ENCODE measurements around the gene MCC.

Gene MCC

GRCh38 chr5:113271015-113271414 lies 217.2 kb downstream of the MCC start:
- no peak for DNase-seq (ENCODE audit: low spot score)

DNA sequence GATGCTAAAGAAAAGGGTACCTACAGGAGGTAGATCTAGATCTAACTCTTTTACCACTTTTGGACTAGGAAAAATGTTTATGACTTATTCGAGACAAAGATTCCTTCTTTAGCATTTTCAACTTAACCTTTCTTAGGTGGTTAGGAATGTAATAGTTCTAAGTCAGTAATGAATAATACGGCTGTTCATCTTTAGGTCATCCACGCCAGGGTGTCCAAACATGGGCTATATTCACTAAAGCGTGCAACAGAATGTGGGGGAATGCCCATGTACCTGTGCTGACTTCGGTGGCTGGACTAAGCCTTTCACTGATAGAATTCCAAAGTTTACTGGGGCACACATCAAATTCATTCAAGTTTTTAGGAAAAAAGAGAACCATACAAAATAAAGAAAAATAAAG lies 218.2 kb downstream of the MCC start:
- no peak for DNase-seq (ENCODE audit: low spot score)

DNA sequence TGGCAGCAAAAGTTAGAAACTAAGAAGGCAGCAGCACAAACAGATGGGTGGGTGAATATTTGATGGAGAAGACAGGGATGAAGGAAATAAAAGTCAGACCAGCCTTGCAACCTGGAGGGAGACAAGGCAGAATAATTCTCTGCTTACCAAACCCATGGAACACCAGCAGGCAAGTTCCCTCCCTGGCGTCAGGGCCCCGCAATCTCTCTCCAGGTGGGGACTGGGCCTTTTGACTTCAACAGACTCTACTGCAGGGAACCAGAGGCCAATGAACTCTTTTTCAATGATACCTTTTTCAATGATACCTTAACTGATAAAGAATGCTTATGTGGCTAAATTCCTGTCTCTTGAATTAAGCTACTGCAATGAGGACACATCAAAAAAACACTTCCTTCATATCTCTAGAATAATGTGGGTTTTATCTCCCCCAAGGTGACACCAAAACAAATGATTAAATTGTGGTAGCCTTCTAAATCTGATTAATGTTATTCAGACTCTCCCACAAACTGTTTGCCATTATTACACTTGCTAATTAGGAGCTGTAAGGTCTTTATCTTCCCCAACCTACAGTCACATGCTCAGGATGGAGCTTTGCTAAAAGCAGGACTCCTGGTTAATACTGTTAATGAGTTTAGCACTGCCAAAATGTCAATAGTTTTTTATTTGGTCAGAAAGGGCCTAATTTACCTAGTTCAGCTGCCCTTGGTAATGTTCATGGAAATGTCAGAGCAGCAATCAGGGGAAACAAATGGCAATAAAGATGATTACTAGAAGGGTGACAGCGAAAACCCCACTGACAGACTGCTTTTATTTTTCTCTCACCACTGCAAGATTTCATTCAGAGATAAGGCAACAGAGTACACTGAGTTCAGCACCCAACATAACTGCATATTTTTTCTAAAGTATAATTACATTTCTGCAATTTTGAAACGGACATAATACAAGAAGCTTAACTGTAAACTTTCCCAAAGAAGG lies 218.9 kb downstream of the MCC start:
- DNase-seq (ENCODE audit: low spot score), result no peak

DNA sequence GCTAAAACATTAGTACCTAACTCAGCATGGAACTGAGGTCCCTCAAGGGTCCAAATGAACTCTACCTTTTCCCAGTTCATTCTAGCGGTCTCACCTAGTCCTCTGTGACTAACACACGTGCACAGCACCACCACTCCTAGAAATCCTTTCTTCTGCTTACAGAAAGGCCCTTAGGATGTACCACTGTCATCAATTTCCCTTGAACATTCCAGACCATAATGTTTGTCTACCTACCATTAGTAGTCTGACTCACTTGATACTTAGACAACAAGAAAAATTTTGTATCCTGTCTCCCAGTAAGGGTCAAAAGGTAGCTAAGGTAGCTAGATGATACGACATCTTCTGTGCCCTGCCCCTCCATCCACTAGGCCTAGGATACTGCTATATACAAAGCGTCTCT lies 220.0 kb downstream of the MCC start:
- no peak for DNase-seq (ENCODE audit: low spot score)

- no peak for DNase-seq (ENCODE audit: low spot score)
These were observed 220.8 kb downstream of the MCC start for GRCh38 chr5:113267361-113267900.

DNA sequence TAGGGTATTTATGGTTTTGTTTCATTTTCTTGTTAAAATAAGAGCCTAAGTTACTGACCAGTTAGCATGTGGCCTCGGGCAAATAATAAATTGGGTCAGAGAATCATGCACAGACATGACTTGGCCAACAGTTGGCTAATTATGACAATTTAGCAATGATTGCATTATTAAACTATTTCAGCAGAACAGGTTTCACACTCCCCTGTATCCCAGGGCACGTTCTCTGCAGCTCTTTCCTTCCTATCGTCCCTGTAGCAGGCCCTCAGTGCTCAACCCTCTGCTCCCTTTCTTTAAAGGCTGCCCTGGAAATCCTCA lies 221.4 kb downstream of the MCC start:
- DNase-seq (ENCODE audit: low spot score), result no peak

GRCh38 chr5:113266227-113266912 lies 221.9 kb downstream of the MCC start:
- DNase-seq (ENCODE audit: low spot score), result no peak

GRCh38 chr5:113265190-113265589 lies 223.1 kb downstream of the MCC start:
- DNase-seq (ENCODE audit: low spot score), result no peak

GRCh38 chr5:113264046-113264445 lies 224.2 kb downstream of the MCC start:
- no peak for DNase-seq (ENCODE audit: low spot score)

DNA sequence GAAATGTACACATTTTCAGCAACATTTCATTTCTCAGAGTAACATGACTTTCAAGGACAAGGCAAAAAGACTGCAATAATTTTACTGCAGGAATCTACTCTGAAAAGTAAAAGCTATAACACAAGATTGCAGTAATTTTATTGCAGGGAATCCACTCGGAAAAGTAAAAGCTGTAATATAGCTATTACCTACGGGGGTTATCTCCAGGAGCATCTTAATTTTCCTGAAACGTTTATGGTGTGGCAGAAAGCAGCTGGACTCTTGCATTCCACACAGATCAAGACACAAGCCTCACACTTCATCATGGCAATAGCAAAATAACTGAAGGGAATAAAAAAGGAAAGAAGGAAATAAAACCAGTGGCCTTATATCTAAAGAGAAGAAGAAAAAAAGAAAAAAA lies 224.7 kb downstream of the MCC start:
- no peak for DNase-seq (ENCODE audit: low spot score)

- DNase-seq (ENCODE audit: low spot score), result no peak
These were observed 225.6 kb downstream of the MCC start for GRCh38 chr5:113262674-113263073.

DNA sequence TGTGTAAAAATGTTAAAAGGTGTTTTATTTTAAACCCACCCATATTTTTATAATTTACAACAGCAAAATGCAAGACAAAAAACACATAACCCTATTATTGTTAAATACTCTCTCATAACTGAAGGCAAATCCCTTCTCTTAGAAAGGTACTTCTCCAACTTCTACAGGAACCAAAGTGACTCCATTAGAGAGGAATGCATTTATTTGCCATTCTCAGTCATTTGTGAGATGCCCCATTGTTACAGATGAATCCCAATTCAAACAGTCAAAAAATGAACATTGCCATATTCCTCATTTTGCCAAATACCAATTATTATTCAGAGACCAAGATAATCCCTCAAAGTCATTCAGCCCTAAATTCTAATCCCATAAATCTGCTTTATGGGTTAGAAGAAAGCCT lies 229.2 kb downstream of the MCC start:
- DNase-seq (ENCODE audit: low spot score), result no peak

- DNase-seq (ENCODE audit: low spot score), result no peak
These were observed 230.7 kb downstream of the MCC start for GRCh38 chr5:113257545-113257944.

GRCh38 chr5:113256671-113257452 lies 231.4 kb downstream of the MCC start:
- no peak for DNase-seq (ENCODE audit: low spot score)

DNA sequence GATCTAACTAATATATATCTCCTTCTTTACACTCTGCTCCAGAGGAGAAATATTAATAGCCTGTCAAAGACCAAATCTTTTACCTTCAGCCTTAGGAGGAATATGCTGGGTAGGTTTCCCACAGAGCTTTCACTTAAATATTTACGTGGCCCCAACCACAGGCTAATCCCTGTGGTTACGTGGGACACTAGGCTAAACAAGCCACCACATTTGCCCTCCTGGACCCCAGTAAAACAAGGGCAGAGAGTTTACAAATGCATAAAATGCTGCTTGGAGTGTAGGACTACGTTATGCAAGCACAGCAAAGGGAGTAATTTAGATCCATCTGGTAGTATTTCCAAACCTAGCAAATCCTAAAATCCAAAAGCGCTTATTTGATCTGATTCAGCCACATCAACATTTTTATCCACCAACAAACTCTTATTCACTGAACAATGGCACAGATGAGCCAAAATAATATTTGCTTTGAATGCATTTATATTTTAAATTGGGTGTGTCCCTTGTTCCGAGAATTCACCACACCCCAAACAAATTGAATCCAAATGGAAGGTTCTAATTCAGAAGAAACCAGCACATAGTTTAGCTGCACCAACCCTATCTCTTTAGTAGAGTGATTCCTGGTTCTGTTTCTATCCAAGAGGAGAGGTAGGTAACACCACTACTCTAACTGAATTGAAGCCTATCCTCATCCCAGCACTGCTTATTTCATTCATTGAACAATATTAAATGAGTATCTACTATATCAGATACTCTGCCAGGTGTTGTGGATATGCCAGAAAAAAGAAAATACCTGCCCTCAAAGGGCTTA lies 232.5 kb downstream of the MCC start:
- no peak for DNase-seq (ENCODE audit: low spot score)

- no peak for DNase-seq (ENCODE audit: low spot score)
These were observed 233.1 kb downstream of the MCC start for GRCh38 chr5:113255105-113255504.

DNA sequence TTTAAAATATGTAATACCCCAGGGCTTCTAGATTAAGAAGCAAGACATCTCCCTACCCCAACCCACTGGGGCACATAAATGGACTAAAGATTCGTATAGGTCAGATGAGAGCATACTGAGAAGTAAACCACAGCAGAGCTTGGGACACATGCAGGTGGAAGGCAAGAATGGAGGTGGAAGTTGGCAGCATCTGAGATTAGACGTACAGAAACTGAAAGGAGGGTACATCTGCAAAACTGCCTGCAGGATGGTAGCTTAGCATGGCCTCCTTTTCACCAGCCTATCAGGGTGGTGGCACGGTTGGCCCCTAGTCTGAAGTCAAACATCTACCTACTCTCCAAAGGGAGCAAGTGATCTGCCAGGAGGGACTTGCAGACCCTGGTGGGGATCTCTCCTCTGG lies 235.2 kb downstream of the MCC start:
- no peak for DNase-seq (ENCODE audit: low spot score)

GRCh38 chr5:113252066-113252465 lies 236.2 kb downstream of the MCC start:
- DNase-seq (ENCODE audit: low spot score), result no peak

- no peak for DNase-seq (ENCODE audit: low spot score)
These were observed 237.8 kb downstream of the MCC start for GRCh38 chr5:113250341-113250953.

DNA sequence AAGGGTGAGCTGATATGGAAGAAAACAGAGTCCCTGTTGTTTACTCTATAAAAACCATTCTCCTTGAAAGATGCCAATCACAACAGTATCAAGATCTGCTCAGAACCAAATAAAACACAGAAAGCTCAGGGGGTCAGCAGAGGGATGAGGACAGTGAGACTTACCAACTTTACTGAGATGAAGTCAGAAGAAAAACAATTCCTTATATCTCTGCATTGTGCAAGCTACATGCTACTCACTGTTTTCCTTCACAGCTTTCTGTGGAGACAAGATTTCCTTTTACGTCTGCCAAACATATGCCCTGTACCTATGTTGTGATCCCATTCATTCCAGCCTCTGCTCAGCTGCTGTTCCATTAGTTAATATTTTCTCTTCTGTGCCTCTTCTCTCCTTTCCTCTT lies 239.0 kb downstream of the MCC start:
- DNase-seq (ENCODE audit: low spot score), result no peak

DNA sequence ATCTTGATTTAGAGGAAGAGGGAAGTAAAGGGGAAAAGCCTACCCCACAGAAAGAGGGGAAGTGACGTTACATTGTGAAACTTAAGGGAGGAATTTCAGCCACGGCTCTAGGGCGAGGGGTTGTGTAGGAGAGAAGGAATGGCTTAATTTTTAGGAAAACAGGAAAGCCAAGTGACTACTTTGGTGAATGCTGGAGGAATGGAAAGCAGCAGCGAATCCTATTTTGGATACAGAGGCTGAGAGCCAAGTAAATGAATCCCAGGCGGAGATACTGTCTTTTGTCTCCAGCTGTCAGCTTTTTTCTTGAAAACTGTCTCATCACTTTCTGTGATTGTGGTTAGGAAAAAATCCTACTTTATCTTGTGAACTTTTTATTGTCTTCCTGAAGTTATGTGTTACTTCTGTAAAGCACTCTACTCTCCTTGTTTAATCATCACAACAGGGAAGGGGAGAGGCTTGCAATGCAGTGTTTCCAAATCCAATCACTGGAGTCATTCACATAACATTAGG lies 241.8 kb downstream of the MCC start:
- no peak for DNase-seq (ENCODE audit: low spot score)

All from NAMALWA (cell line).